KOPT-K1 (cell line): ENCODE measurements around the gene IL17F.
"Not testable (repeated sequence)": the region's sequence is repeated elsewhere in the genome, so short reads cannot be mapped to it uniquely, and the experiment has no call there.

ENCODE experiments used
- H3K27ac ChIP-seq: fragments of 200-600 bp; sonication (generic); 2 replicates; pipeline ENCODE4 v1.5.1; 2016; ENCODE audit warnings: antibody characterized with exemption, mild to moderate bottlenecking, low read depth, low read length; ENCODE audit not compliant: poor library complexity, severe bottlenecking
- H3K36me3 ChIP-seq: fragments of 200-600 bp; sonication (generic); 2 replicates; pipeline ENCODE4 v1.5.1; 2017; ENCODE audit warnings: antibody characterized with exemption, mild to moderate bottlenecking, low read length, moderate library complexity; ENCODE audit not compliant: insufficient read depth
- H3K9me3 ChIP-seq: fragments of 200-600 bp; sonication (generic); 2 replicates; pipeline ENCODE4 v1.5.1; 2017; ENCODE audit warnings: antibody characterized with exemption, low read length, mild to moderate bottlenecking; ENCODE audit not compliant: insufficient read depth, poor library complexity, severe bottlenecking

The IL17F gene

DNA sequence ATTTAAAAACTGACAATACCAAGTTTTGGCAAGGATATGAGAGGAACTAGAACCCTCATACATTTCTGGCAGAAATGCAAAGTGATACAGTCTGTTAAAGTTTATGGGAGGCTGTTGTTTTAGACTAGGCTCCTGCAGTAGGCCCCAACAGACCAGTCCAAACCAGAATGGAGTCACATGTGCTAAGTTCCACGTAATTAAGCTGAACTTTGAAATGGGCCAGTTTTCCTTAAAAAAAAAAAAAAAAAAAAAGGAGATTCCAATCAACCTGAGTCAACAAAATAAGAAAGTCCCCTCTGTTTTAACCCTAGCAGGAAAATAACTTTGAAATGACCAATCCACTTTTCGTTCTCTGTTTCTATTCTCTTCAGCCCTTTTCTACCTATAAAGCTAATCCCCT, 26.5 kb downstream of the IL17F start:
- H3K9me3 ChIP-seq = no peaks in the 10 kb centered on the region
- no peaks in the 10 kb centered on the region for H3K36me3 ChIP-seq
- no peak overlapping the region for H3K27ac ChIP-seq

GRCh38 chr6:52216932-52217575, 27.2 kb downstream of the IL17F start:
- Histone ChIP-seq H3K36me3 (no peaks in the 10 kb centered on the region), H3K27ac (no peak overlapping the region)

DNA sequence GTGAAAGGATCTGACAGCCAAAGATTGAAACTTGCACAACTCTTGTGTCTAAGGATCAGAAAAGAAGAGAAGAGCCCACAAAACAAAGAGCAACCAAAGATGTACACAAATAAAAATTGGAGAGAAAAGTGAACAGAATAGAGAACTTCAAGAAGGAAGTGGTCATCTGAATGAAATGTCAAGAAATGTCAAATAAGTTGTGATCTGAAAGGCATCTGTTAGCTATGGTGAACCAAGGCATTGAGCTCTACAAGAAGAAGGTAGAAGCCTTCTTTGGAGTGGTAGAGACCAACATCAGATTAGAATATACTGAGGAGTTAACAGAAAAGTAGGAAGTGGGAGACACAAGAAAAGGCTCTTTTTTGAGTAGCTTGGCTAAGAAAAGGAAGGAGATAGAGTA, 28.5 kb downstream of the IL17F start:
- no peak overlapping the region for H3K27ac ChIP-seq
- H3K9me3 ChIP-seq = no peaks in the 10 kb centered on the region
- H3K36me3 ChIP-seq = no peaks in the 10 kb centered on the region

More at GRCh38 chr6:52216932-52217575, 27.2 kb downstream of the IL17F start:
- H3K9me3 ChIP-seq = no peaks in the 10 kb centered on the region

GRCh38 chr6:52213127-52213526, 31.2 kb downstream of the IL17F start:
- Histone ChIP-seq H3K36me3 (no peaks in the 10 kb centered on the region), H3K27ac (no peak overlapping the region), H3K9me3 (no peaks in the 10 kb centered on the region)

- Histone ChIP-seq H3K36me3 (no peaks in the 10 kb centered on the region), H3K27ac (no peak overlapping the region), H3K9me3 (no peaks in the 10 kb centered on the region)
These were observed 34.1 kb downstream of the IL17F start for GRCh38 chr6:52210227-52210626.

GRCh38 chr6:52209770-52210169, 34.5 kb downstream of the IL17F start:
- Histone ChIP-seq H3K9me3 (no peaks in the 10 kb centered on the region), H3K27ac (no peak overlapping the region), H3K36me3 (no peaks in the 10 kb centered on the region)

GRCh38 chr6:52208612-52209011, 35.7 kb downstream of the IL17F start:
- Histone ChIP-seq H3K27ac (no peak overlapping the region), H3K36me3 (no peaks in the 10 kb centered on the region), H3K9me3 (no peaks in the 10 kb centered on the region)

GRCh38 chr6:52207066-52207465, 37.2 kb downstream of the IL17F start:
- H3K27ac ChIP-seq = no peak overlapping the region
- no peaks in the 10 kb centered on the region for H3K36me3 ChIP-seq
- peaks cover 2% of the 10 kb centered on the region for H3K9me3 ChIP-seq

DNA sequence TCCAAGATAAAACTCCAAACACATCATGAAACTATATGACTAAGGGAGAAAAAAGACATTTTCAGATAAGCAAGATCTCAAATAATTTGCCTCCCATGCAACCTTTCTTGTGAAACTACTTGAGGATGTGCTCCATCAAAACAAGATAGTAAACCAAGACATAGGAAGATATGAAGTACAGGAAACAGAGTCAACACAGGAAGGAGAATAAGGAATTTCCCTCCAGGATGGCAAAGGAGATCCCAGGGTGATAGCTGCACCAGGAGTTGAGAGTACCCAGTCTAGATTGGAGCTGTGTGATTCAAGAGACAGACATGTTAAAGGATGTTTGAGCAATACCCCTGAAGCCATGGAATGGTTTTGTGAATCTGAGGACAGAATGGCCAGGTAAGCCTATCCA, 42.8 kb downstream of the IL17F start:
- H3K9me3 ChIP-seq = peaks cover 33% of the 10 kb centered on the region
- H3K27ac ChIP-seq = no peak overlapping the region
- no peaks in the 10 kb centered on the region for H3K36me3 ChIP-seq

DNA sequence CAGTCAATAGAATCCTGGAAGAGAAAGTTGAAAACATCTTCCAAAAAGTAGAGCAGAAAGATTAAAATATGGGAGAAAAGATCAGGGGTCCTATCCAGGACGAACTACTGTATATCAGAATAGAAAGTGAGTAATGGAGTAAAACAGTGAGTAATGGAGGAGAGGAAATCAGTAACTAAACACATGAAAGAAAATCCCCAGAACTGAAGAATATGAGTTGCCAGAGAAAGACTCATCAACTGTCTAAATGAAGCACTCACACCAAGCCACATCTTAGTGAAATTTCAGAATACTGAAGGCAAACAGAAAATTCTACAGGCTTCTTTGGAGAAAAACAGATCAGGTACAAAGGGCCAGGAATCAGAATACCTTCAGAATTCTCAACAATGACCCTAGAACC, 43.3 kb downstream of the IL17F start:
- Histone ChIP-seq H3K36me3 (no peaks in the 10 kb centered on the region), H3K9me3 (peaks cover 33% of the 10 kb centered on the region), H3K27ac (no peak overlapping the region)

DNA sequence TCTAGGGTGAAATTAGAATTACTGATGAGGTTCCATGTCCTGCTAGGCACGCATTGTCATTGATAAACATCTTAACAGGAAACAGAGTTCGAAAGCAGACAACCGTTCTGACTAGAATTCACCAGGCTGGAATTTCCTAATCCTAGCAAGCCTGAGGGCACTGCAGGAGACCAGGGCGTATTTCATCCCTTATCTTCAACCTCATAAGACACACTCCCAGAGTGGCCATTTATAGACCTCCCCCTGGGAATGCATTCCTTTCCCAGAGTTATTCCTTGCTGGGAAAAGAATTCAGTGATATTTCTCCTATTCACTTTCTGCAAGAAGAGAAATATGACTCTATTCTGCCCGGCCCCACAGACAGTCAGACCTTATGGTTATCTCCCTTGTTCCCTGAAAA, 44.2 kb downstream of the IL17F start:
- not testable (repeated sequence) for H3K27ac ChIP-seq, H3K36me3 ChIP-seq
- H3K9me3 ChIP-seq = peaks cover 33% of the 10 kb centered on the region

GRCh38 chr6:52195886-52196285, 48.4 kb downstream of the IL17F start:
- H3K9me3 ChIP-seq = peaks cover 19% of the 10 kb centered on the region
- H3K27ac ChIP-seq = no peak overlapping the region
- no peaks in the 10 kb centered on the region for H3K36me3 ChIP-seq

GRCh38 chr6:52191824-52192223, 52.5 kb downstream of the IL17F start:
- Histone ChIP-seq H3K9me3 (no peaks in the 10 kb centered on the region), H3K27ac (no peak overlapping the region), H3K36me3 (no peaks in the 10 kb centered on the region)

- Histone ChIP-seq H3K27ac (no peak overlapping the region), H3K36me3 (no peaks in the 10 kb centered on the region), H3K9me3 (no peaks in the 10 kb centered on the region)
These were observed 53.9 kb downstream of the IL17F start for GRCh38 chr6:52190409-52190808.

DNA sequence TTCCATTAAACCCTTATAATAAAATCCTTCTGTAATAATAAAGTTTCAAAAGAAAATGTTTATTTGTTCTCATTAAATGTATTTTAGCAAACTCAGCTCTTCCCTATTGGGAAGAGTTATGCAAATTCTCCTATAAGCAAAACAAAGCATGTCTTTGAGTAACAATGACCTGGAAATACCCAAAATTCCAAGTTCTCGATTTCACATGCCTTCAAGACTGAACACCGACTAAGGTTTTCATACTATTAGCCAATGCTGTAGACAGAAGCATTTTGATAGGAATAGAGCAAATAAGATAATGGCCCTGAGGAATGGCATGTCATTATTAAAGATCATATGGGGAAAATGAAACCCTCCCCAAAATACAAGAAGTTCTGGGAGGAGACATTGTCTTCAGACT, 54.3 kb downstream of the IL17F start:
- no peaks in the 10 kb centered on the region for H3K36me3 ChIP-seq
- no peaks in the 10 kb centered on the region for H3K9me3 ChIP-seq
- H3K27ac ChIP-seq = no peak overlapping the region

GRCh38 chr6:52187098-52187497, 57.2 kb downstream of the IL17F start:
- Histone ChIP-seq H3K27ac (no peak overlapping the region), H3K36me3 (no peaks in the 10 kb centered on the region), H3K9me3 (no peaks in the 10 kb centered on the region)
